Activated CD4-positive, alpha-beta T cell treated with anti-CD3 and anti-CD28 coated beads, Interleukin-2, amount 50 U/mL, for 24 hours (primary cell): ENCODE results near the gene BCR.
"Not testable (repeated sequence)": the region's sequence is repeated elsewhere in the genome, so short reads cannot be mapped to it uniquely, and the experiment has no call there.

Experiments used
- DNase-seq, 2 donors: peaks; one replicate each; pipeline ENCODE4 v3.0.0-alpha.2; 2020; ENCODE audit warnings: low read depth in 1 of 2, low spot score in 1 of 2

BCR gene

GRCh38 chr22:23180301-23180892 lies at the start of gene BCR:
TSS of gene BCR (plus strand) at chr22:23180509. CDS start at chr22:23180961, 452 bp downstream.
- DNase-seq: peak in 1 of 2 donors; percentile 26

GRCh38 chr22:23130697-23131096 lies 49.6 kb upstream of the BCR start:
- DNase-seq: no peak

GRCh38 chr22:23131931-23132330 lies 48.4 kb upstream of the BCR start:
- no peak for DNase-seq

GRCh38 chr22:23132376-23133091 lies 47.8 kb upstream of the BCR start:
- no peak for DNase-seq

GRCh38 chr22:23133922-23134321 lies 46.4 kb upstream of the BCR start:
- DNase-seq: no peak

GRCh38 chr22:23136991-23137390 lies 43.3 kb upstream of the BCR start:
- DNase-seq: not testable (repeated sequence)

GRCh38 chr22:23137468-23137867 lies 42.8 kb upstream of the BCR start:
- no peak for DNase-seq

GRCh38 chr22:23137905-23138561 lies 42.3 kb upstream of the BCR start:
- peak in 1 of 2 donors; percentile 7 for DNase-seq

GRCh38 chr22:23138584-23139435 lies 41.5 kb upstream of the BCR start:
- no peak for DNase-seq

- no peak for DNase-seq
Measured at GRCh38 chr22:23140385-23140784, 39.9 kb upstream of the BCR start.

GRCh38 chr22:23142546-23143105 lies 37.7 kb upstream of the BCR start:
- no peak for DNase-seq

- DNase-seq: no peak
Measured at GRCh38 chr22:23143119-23143518, 37.2 kb upstream of the BCR start.

GRCh38 chr22:23144432-23144831 lies 35.9 kb upstream of the BCR start:
- no peak for DNase-seq

GRCh38 chr22:23144932-23145877 lies 35.1 kb upstream of the BCR start, which contains the start of gene RAB36:
TSS of gene RAB36 (plus strand) at chr22:23145477. CDS start at chr22:23146617, 1,140 bp downstream.
- peak; percentile 45 to 78 for DNase-seq

GRCh38 chr22:23145878-23146470 lies 34.3 kb upstream of the BCR start:
- DNase-seq: no peak

GRCh38 chr22:23146478-23147205 lies 33.7 kb upstream of the BCR start:
- DNase-seq: no peak

GRCh38 chr22:23147617-23148387 lies 32.5 kb upstream of the BCR start:
- no peak for DNase-seq

- DNase-seq: no peak
Measured at GRCh38 chr22:23149743-23150238, 30.5 kb upstream of the BCR start.
